GM23338 (cell line): ENCODE data around the gene KLHDC7A.

Experiments
- CREB1 ChIP-seq: fragments of 250-450 bp; sonication (Bioruptor Pico); IDR thresholded peaks from 2 replicates; pipeline ENCODE4 v1.5.0; 2020; ENCODE audit warnings: low read depth, mild to moderate bottlenecking, moderate library complexity
- CTCF ChIP-seq, 2 experiments: fragments of 200-600 bp in 1 of 2; sonication (generic) in 1 of 2; conservative IDR thresholded peaks; 2 replicates each; pipeline versions ENCODE4 v1.5.1 to v1.6.1; 2016 to 2017; ENCODE audit warnings: antibody characterized with exemption in 2 of 2, low read depth in 2 of 2, mild to moderate bottlenecking in 2 of 2, moderate library complexity in 1 of 2
- ETS1 ChIP-seq: IDR thresholded peaks from 2 replicates; pipeline ENCODE4 v1.6.1; 2016; ENCODE audit warnings: antibody characterized with exemption
- EZH2 ChIP-seq: fragments of 200-600 bp; sonication (generic); IDR thresholded peaks from one replicate; pipeline ENCODE4 v1.8.0; 2017; ENCODE audit warnings: antibody characterized with exemption, mild to moderate bottlenecking, low read depth; ENCODE audit not compliant: unreplicated experiment
- EZH2phosphoT487 ChIP-seq: fragments of 200-600 bp; sonication (generic); IDR thresholded peaks from one replicate; pipeline ENCODE4 v1.8.1; 2018; ENCODE audit warnings: antibody characterized with exemption; ENCODE audit not compliant: unreplicated experiment
- JUNB ChIP-seq: IDR thresholded peaks from one replicate; pipeline ENCODE4 v1.6.1; 2016; ENCODE audit warnings: antibody characterized with exemption; ENCODE audit not compliant: unreplicated experiment
- NANOG ChIP-seq: IDR thresholded peaks from 2 replicates; pipeline ENCODE4 v1.6.1; 2016; ENCODE audit warnings: antibody characterized with exemption, borderline replicate concordance
- POLR2AphosphoS5 ChIP-seq: IDR thresholded peaks from 2 replicates; pipeline ENCODE4 v1.6.1; 2016; ENCODE audit warnings: antibody characterized with exemption, low read depth
- REST ChIP-seq: IDR thresholded peaks from one replicate; pipeline ENCODE4 v1.6.1; 2018; ENCODE audit warnings: antibody characterized with exemption; ENCODE audit not compliant: unreplicated experiment
- STAT1 ChIP-seq: IDR thresholded peaks from one replicate; pipeline ENCODE4 v1.6.1; 2016; ENCODE audit warnings: antibody characterized with exemption; ENCODE audit not compliant: unreplicated experiment
- ZNF331 ChIP-seq: fragments of 250-450 bp; sonication (Bioruptor Pico); IDR thresholded peaks from 2 replicates; pipeline ENCODE4 v1.5.0; 2020; ENCODE audit warnings: low read depth, mild to moderate bottlenecking, moderate library complexity
- ZNF462 ChIP-seq: fragments of 250-450 bp; sonication (Bioruptor Pico); IDR thresholded peaks from 2 replicates; pipeline ENCODE4 v1.5.0; 2020; ENCODE audit warnings: mild to moderate bottlenecking, moderate library complexity

GRCh38 chr1:18485227-18485626, 4.5 kb downstream of the KLHDC7A start:
- TF ChIP-seq CTCF (conservative IDR thresholded peaks at IDR 0.05; ENCODE audit: low read depth in 2 of 2), result no peak
- no peak for TF ChIP-seq POLR2AphosphoS5
- no peak for TF ChIP-seq ETS1
- TF ChIP-seq EZH2, result no peak
- TF ChIP-seq CREB1 (CRISPR knock-in tag), result no peak
- TF ChIP-seq EZH2phosphoT487, result no peak
- TF ChIP-seq NANOG, result no peak
- TF ChIP-seq REST, result no peak
- no peak for TF ChIP-seq JUNB
- TF ChIP-seq STAT1, result no peak
- TF ChIP-seq ZNF462 (CRISPR knock-in tag), result no peak
- no peak for TF ChIP-seq ZNF331 (CRISPR knock-in tag)
